H1 (cell line): ENCODE measurements around the gene NAT9. TPM values are rescaled to one million over a fixed set of nuclear protein-coding genes. Genes with fewer than 3 reads are reported as not detected.

ENCODE experiments used
- JUN ChIP-seq: IDR thresholded peaks from 2 replicates; pipeline ENCODE4 v1.6.1; 2011; ENCODE audit warnings: low read depth, mild to moderate bottlenecking, improper control_type of control experiment, low read length
- PHF8 ChIP-seq: fragments of 200-600 bp; sonication (generic); conservative IDR thresholded peaks from 2 replicates; pipeline ENCODE4 v1.7.1; 2012; ENCODE audit warnings: low read depth, mild to moderate bottlenecking, inconsistent platforms, low read length, moderate library complexity
- POU5F1 ChIP-seq: IDR thresholded peaks from 2 replicates; pipeline ENCODE4 v1.6.1; 2011; ENCODE audit warnings: low read depth, mild to moderate bottlenecking, low read length, moderate library complexity
- polyA plus RNA-seq, 7 experiments: library from polyadenylated mRNA; depleted of rRNA in 3 of 7; stranded (reverse) in 5 of 7; unstranded in 2 of 7; fragments of >200 nt in 5 of 7; fragments of 200-250 nt in 2 of 7; gene quantifications; 1 replicate in 5 of 7; 2 replicates in 1 of 7; 4 replicates in 1 of 7; pipeline versions ENCODE4 v1.2.1 to v1.2.3, GENCODE V29; 2011 to 2013; ENCODE audit warnings: missing spikeins in 2 of 7, mixed read lengths in 2 of 7
- total RNA-seq: library from RNA; stranded (reverse); fragmentation: NEBNext Ultra II Directional; extraction: Animal tissue kit (Norgen Biotek cat#: 25700); gene quantifications from 2 replicates; pipeline ENCODE4 v1.2.1, GENCODE V29; 2021

The NAT9 gene
- total and polyA plus RNA-seq, 2 of the 8 experiments (the other 6 are each of a cell fraction or from before 2014, with no cell fraction given), result 32.3 to 42.7 TPM

DNA sequence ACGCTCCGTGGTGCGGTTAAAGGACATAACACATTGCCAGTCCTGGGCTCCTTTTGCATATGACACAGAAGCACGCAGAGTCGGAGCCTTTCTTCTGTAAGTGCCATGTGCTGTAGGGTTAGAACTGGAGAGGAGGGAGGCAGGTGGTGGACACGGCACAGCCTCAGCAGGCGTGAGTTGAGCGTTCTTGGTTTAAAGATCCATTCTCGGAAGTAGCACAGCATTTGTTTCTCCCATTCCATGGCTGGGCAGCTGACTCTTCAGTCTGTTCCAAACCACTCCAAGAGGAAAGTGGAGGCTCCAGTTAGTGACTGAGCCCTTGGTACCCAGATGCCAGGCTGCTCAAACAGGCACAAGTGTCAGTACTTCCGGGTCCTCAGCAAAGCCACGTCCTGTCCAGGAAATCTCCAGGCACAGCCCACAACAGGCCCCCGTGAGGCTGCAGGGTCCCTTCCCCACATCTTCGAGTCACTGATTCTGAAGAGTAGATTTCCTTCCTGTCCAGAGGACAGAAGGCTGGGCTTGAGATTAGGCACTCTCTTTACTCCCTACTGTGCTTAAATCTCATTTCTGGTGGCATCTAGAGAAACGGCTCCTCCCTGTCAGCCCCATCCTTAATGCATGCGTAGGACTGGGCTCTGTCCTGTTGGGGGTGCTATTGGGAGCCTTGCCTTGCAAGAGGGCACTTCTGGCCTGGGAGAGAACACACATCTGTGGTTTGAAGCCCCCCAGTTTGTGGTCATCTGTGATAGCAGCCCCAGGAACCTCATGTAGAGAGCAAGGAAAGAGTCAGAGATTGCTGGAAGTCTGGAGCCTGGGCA is 39.6 kb upstream of the NAT9 start (continued):
- TF ChIP-seq PHF8, result no peak
- TF ChIP-seq JUN, result no peak
- TF ChIP-seq POU5F1, result no peak
